HepG2 (cell line): ENCODE data around the gene DPM2. TPM values are rescaled to one million over a fixed set of nuclear protein-coding genes. Genes with fewer than 3 reads are reported as not detected.
A peak's percentile ranks its signal among the peaks of the same experiment; 100 is the strongest.

Experiments used
- ARNT ChIP-seq: fragments of 450-650 bp; IDR thresholded peaks from 2 replicates; pipeline ENCODE4 v1.6.1; 2017
- ATF3 ChIP-seq: sonication (generic); formaldehyde crosslinking; IDR thresholded peaks from 2 replicates; pipeline ENCODE4 v1.4.0; 2020; ENCODE audit warnings: missing genetic modification reagents
- CHD2 ChIP-seq: IDR thresholded peaks from 2 replicates; pipeline ENCODE4 v1.6.1; 2011; ENCODE audit warnings: low read depth, low read length, improper control_type of control experiment
- E2F5 ChIP-seq: sonication (generic); formaldehyde crosslinking; conservative IDR thresholded peaks from 2 replicates; pipeline ENCODE4 v1.4.0; 2020; ENCODE audit warnings: missing genetic modification reagents
- MED8 ChIP-seq: sonication (generic); formaldehyde crosslinking; IDR thresholded peaks from 2 replicates; pipeline ENCODE4 v1.8.1; 2023; ENCODE audit warnings: mild to moderate bottlenecking, missing genetic modification reagents; ENCODE audit not compliant: insufficient replicate concordance
- MYNN ChIP-seq: sonication (generic); formaldehyde crosslinking; IDR thresholded peaks from 2 replicates; pipeline ENCODE4 v1.4.0; 2020; ENCODE audit warnings: mild to moderate bottlenecking, low read depth, missing genetic modification reagents
- SP2 ChIP-seq: sonication (generic); formaldehyde crosslinking; IDR thresholded peaks from 2 replicates; pipeline ENCODE4 v1.5.1; 2020; ENCODE audit warnings: mild to moderate bottlenecking, missing genetic modification reagents
- SPEN ChIP-seq: sonication (generic); formaldehyde crosslinking; IDR thresholded peaks from 2 replicates; pipeline ENCODE4 v1.5.1; 2020; ENCODE audit warnings: low read depth, mild to moderate bottlenecking, missing genetic modification reagents
- TAF1 ChIP-seq: sonication (generic); formaldehyde crosslinking; IDR thresholded peaks from 2 replicates; pipeline ENCODE4 v1.4.0; 2020; ENCODE audit warnings: missing genetic modification reagents
- TCF12 ChIP-seq, 2 experiments: fragments of 450-650 bp in 1 of 2; sonication (generic) in 1 of 2; formaldehyde crosslinking in 1 of 2; IDR thresholded peaks; 2 replicates each; pipeline versions ENCODE4 v1.6.1 to v1.8.0; 2017 to 2022; ENCODE audit warnings: antibody characterized with exemption in 1 of 2, mild to moderate bottlenecking in 1 of 2, missing genetic modification reagents in 1 of 2, moderate library complexity in 1 of 2
- TEF ChIP-seq: sonication (generic); formaldehyde crosslinking; IDR thresholded peaks from 2 replicates; pipeline ENCODE4 v1.5.0; 2020; ENCODE audit warnings: missing genetic modification reagents
- THAP9 ChIP-seq: sonication (generic); formaldehyde crosslinking; IDR thresholded peaks from 2 replicates; pipeline ENCODE4; 2020; ENCODE audit warnings: missing genetic modification reagents, mild to moderate bottlenecking, borderline replicate concordance
- ZBTB26 ChIP-seq: IDR thresholded peaks from 2 replicates; pipeline ENCODE4 v1.6.1; 2016; ENCODE audit warnings: missing compliant biosample characterization, missing genetic modification reagents, borderline replicate concordance
- ZBTB44 ChIP-seq: sonication (generic); formaldehyde crosslinking; IDR thresholded peaks from 2 replicates; pipeline ENCODE4 v1.4.0; 2020; ENCODE audit warnings: missing genetic modification reagents
- ZFP91 ChIP-seq: sonication (generic); formaldehyde crosslinking; IDR thresholded peaks from 2 replicates; pipeline ENCODE4 v1.9.0; 2022; ENCODE audit warnings: missing genetic modification reagents, mild to moderate bottlenecking, borderline replicate concordance
- ZNF333 ChIP-seq: sonication (generic); formaldehyde crosslinking; IDR thresholded peaks from 2 replicates; pipeline ENCODE4 v1.4.0; 2020; ENCODE audit warnings: mild to moderate bottlenecking, missing genetic modification reagents, borderline replicate concordance
- ZNF572 ChIP-seq: sonication (generic); formaldehyde crosslinking; IDR thresholded peaks from 2 replicates; pipeline ENCODE4 v1.5.1; 2020; ENCODE audit warnings: mild to moderate bottlenecking, missing genetic modification reagents
- ZNF768 ChIP-seq: sonication (generic); formaldehyde crosslinking; IDR thresholded peaks from 2 replicates; pipeline ENCODE4 v1.4.0; 2020; ENCODE audit warnings: missing genetic modification reagents
- ZNF784 ChIP-seq: sonication (generic); formaldehyde crosslinking; IDR thresholded peaks from 2 replicates; pipeline ENCODE4 v1.5.1; 2020; ENCODE audit warnings: missing genetic modification reagents, mild to moderate bottlenecking, borderline replicate concordance
- polyA plus RNA-seq, 8 experiments: library from polyadenylated mRNA; depleted of rRNA in 3 of 8; stranded (reverse) in 7 of 8; unstranded in 1 of 8; fragments of >200 nt; fragmentation: Illumina TruSeq in 4 of 8; extraction: Trizol in 4 of 8; gene quantifications; 2 replicates each; pipeline versions ENCODE4 v1.2.1 to v1.2.3, GENCODE V29; 2011 to 2016; ENCODE audit warnings: low read depth in 4 of 8, missing spikeins in 1 of 8, mixed read lengths in 1 of 8; ENCODE audit not compliant: insufficient read depth in 1 of 8
- total RNA-seq, 5 experiments: library from RNA; depleted of rRNA; stranded (reverse); fragments of >200 nt; fragmentation: Illumina TruSeq; extraction: Trizol; gene quantifications; 2 replicates each; pipeline ENCODE4 v1.2.3, GENCODE V29; 2016; ENCODE audit warnings: low read depth in 1 of 5

The DPM2 gene
- total and polyA plus RNA-seq, 2 of the 13 experiments (the other 11 are each of a cell fraction or from before 2014, with no cell fraction given) = 24.8 to 35.3 TPM

GRCh38 chr9:127897193-127897692 is 40.4 kb downstream of the DPM2 start (continued):
- TF ChIP-seq ZFP91 (CRISPR knock-in tag) = no peak
- TF ChIP-seq ZNF768 (CRISPR knock-in tag) = no peak
- no peak for TF ChIP-seq TEF (CRISPR knock-in tag)
- peak; percentile 65 for TF ChIP-seq TAF1
- no peak; the same call in 1 of the 2 replicates for TF ChIP-seq ZBTB26 (CRISPR knock-in tag)
- TF ChIP-seq SPEN (CRISPR knock-in tag) = no peak
- TF ChIP-seq ZNF784 (CRISPR knock-in tag) = no peak
- TF ChIP-seq ZNF333 (CRISPR knock-in tag) = no peak
- TF ChIP-seq CHD2 = no peak
- TF ChIP-seq MED8 = no peak
- no peak for TF ChIP-seq E2F5 (CRISPR knock-in tag)
- 0 out of 2 replicates have a peak, but pooled peaks have one; percentile 39 for TF ChIP-seq MYNN (CRISPR knock-in tag)
- no peak for TF ChIP-seq TCF12 (IDR thresholded peaks at IDR 0.05)
- 0 out of 2 replicates have a peak, but pooled peaks have one; percentile 42 for TF ChIP-seq TCF12 (CRISPR knock-in tag; IDR thresholded peaks at IDR 0.05)
- no peak; the same call in 1 of the 2 replicates for TF ChIP-seq THAP9 (CRISPR knock-in tag)
- TF ChIP-seq ZNF572 = no peak
- no peak for TF ChIP-seq SP2 (CRISPR knock-in tag)
- no peak for TF ChIP-seq ARNT
- no peak for TF ChIP-seq ZBTB44 (CRISPR knock-in tag)
- TF ChIP-seq ATF3 = no peak
